Tibial nerve (tissue), 4 donors: ENCODE results near the gene PFKFB1. TPM values are rescaled to one million over a fixed set of nuclear protein-coding genes. Genes with fewer than 3 reads are reported as not detected.

Experiments
- DNase-seq, 2 donors: peaks; one replicate each; pipeline ENCODE4 v3.0.0-alpha.2; 2019; ENCODE audit warnings: low spot score in 2 of 2
- H3K27ac ChIP-seq, 4 donors: fragments of 200-600 bp; sonication (generic) in 3 of 4; one replicate each; pipeline ENCODE4 v1.5.1; 2017 to 2019; ENCODE audit warnings: mild to moderate bottlenecking in 1 of 4
- H3K27me3 ChIP-seq, 2 donors: fragments of 200-600 bp; sonication (generic) in 1 of 2; one replicate each; pipeline versions ENCODE4 v1.5.1 to v1.6.0; 2017 to 2019
- H3K36me3 ChIP-seq, 3 donors: fragments of 200-600 bp; sonication (generic); one replicate each; pipeline ENCODE4 v1.5.1; 2018 to 2019
- H3K4me1 ChIP-seq, 4 donors: fragments of 200-600 bp; sonication (generic) in 3 of 4; one replicate each; pipeline ENCODE4 v1.5.1; 2017 to 2019
- H3K4me3 ChIP-seq, 4 donors: fragments of 200-600 bp; sonication (generic) in 3 of 4; one replicate each; pipeline ENCODE4 v1.5.1; 2017 to 2019; ENCODE audit warnings: mild to moderate bottlenecking in 1 of 4, moderate library complexity in 1 of 4
- H3K9me3 ChIP-seq, 4 donors: fragments of 200-600 bp; sonication (generic) in 3 of 4; one replicate each; pipeline ENCODE4 v1.5.1; 2017 to 2019
- EP300 ChIP-seq, 2 donors: sonication (generic); formaldehyde crosslinking; IDR thresholded peaks; one replicate each; pipeline ENCODE4 v1.6.1; 2017; ENCODE audit warnings: antibody characterized with exemption in 2 of 2, mild to moderate bottlenecking in 1 of 2
- POLR2A ChIP-seq, 2 donors: fragments of 450-650 bp; IDR thresholded peaks; one replicate each; pipeline ENCODE4 v1.6.1; 2017; ENCODE audit warnings: antibody characterized with exemption in 2 of 2, mild to moderate bottlenecking in 2 of 2, moderate library complexity in 2 of 2
- whole genome bisulfite sequencing, 2 donors: methylation state at CpG; one replicate each; pipeline ENCODE4 v1.1.5; 2018; 5-methylcytosine and 5-hydroxymethylcytosine counted together
- total RNA-seq, 4 donors: library from RNA; depleted of rRNA; stranded (reverse); fragments of >200 nt; gene quantifications; one replicate each; pipeline ENCODE4 v1.1.0, GENCODE V29; 2016
- TF ChIP-seq, protein P1 (sequence below), 5 experiments: fragments of 200-600 bp in 3 of 5; fragments of 450-650 bp in 2 of 5; sonication (generic) in 3 of 5; IDR thresholded peaks; one replicate each; pipeline ENCODE4 v1.5.1; 2016 to 2019; ENCODE audit warnings: antibody characterized with exemption in 5 of 5, mild to moderate bottlenecking in 3 of 5, moderate library complexity in 2 of 5

PFKFB1 gene
- total RNA-seq, 4 donors from 2014 or later, result 1.8 to 9.2 (median 3.7) TPM

DNA sequence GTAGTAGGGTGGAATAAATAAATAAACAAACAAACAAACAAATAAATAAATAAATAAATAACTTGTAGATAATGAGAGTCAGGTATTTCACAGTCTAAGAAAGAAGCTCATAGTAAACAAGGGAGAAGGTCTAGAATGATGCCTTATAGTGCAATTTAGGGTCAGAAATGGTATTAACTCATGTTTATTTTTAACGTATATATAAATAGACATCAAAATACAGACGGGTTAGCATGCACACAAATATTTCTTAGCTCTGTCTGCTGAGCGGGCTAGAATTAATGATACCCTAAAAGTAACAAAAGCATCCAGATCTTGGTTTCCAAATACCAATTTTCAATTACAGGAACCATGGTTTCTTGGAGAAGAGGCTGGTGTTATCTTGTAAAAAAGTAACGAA lies 16.6 kb downstream of the PFKFB1 start:
- no peaks in the 10 kb centered on the region for H3K27me3 ChIP-seq
- TF ChIP-seq, protein P1, sequence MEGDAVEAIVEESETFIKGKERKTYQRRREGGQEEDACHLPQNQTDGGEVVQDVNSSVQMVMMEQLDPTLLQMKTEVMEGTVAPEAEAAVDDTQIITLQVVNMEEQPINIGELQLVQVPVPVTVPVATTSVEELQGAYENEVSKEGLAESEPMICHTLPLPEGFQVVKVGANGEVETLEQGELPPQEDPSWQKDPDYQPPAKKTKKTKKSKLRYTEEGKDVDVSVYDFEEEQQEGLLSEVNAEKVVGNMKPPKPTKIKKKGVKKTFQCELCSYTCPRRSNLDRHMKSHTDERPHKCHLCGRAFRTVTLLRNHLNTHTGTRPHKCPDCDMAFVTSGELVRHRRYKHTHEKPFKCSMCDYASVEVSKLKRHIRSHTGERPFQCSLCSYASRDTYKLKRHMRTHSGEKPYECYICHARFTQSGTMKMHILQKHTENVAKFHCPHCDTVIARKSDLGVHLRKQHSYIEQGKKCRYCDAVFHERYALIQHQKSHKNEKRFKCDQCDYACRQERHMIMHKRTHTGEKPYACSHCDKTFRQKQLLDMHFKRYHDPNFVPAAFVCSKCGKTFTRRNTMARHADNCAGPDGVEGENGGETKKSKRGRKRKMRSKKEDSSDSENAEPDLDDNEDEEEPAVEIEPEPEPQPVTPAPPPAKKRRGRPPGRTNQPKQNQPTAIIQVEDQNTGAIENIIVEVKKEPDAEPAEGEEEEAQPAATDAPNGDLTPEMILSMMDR (IDR thresholded peaks at IDR 0.05), result no peak
- TF ChIP-seq POLR2A (IDR thresholded peaks at IDR 0.05) (no peak), EP300 (IDR thresholded peaks at IDR 0.05) (no peak)
- H3K36me3 ChIP-seq, result no peaks in the 10 kb centered on the region
- H3K9me3 ChIP-seq, result no peaks in the 10 kb centered on the region
- WGBS, 2 donors, result 66 to 79% methylated on average over 4 of the region's 4 CpGs
- no peak overlapping the region for H3K27ac ChIP-seq
- H3K4me1 ChIP-seq, result no peaks in the 10 kb centered on the region
- H3K4me3 ChIP-seq, result no peak overlapping the region
- DNase-seq, result no peak

DNA sequence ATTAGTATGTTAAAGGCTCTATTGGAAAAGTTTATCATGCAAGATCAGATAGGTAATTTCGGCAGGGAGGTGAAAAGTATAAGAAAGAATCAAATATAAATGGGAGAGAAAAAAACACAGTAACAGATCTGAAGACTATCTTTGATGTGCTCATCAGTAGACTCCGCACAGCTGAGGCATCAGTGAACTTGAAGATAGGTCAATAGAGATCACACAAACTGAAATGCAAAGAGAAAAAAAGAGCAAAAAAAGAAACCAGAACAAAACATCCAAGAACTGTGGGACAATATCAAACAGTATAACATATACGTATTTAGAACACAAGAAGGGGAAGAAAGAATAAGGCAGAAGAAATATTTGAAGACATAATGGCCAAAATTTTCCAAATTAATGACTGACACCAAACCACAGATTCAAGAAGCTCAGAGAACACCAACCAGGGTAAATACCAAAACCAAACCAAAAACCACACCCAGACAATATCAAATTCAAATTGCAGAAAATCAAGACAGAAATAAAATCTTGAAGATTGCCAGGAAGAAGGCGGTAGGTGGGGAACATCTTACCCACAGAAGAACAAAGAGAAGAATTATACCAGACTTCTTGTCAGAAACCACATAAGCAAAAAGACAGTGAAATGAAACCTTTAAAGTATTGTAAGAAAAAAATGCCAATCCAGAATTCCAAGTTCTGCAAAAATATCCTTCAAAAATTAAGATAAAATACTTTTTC lies 29.1 kb downstream of the PFKFB1 start:
- no peak overlapping the region for H3K27ac ChIP-seq
- DNase-seq, result no peak
- 77 to 86% methylated on average over 4 of the region's 4 CpGs for WGBS, 2 donors
- peaks cover 0 to 4% of the 10 kb centered on the region in 2 donors for H3K27me3 ChIP-seq
- H3K4me3 ChIP-seq, result no peak overlapping the region
- no peaks in the 10 kb centered on the region for H3K36me3 ChIP-seq
- no peaks in the 10 kb centered on the region for H3K9me3 ChIP-seq
- TF ChIP-seq EP300 (IDR thresholded peaks at IDR 0.05) (no peak), POLR2A (IDR thresholded peaks at IDR 0.05) (no peak)
- TF ChIP-seq, protein P1 (IDR thresholded peaks at IDR 0.05), result no peak
- no peaks in the 10 kb centered on the region for H3K4me1 ChIP-seq

DNA sequence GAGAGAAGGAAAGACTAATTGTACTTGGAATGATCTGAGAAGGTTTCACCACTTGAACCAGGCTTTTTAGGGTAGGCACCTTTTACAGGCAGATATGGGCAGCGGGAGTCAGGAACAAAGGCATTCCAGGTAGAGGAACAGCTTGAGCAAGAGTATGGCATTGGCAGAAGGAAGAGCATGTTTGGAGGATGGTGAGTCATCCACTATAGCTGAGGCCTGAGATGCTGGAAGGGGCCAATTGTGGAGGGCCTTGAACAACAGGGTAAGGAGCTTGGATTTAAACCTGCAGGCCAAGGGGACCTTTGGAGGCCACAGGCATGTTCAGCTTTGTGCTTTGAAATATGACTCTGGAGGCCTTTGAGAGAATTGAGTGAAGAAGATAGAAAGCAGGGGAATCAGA lies 32.2 kb downstream of the PFKFB1 start:
- peaks cover 0 to 8% of the 10 kb centered on the region in 2 donors for H3K27me3 ChIP-seq
- H3K4me3 ChIP-seq, result no peak overlapping the region
- no peak overlapping the region for H3K27ac ChIP-seq
- no peak for DNase-seq
- H3K4me1 ChIP-seq, result no peaks in the 10 kb centered on the region
- TF ChIP-seq, protein P1 (IDR thresholded peaks at IDR 0.05), result no peak
- no peak for TF ChIP-seq EP300 (IDR thresholded peaks at IDR 0.05)
- no peak for TF ChIP-seq POLR2A (IDR thresholded peaks at IDR 0.05)
- 79 to 92% methylated on average over 1 of the region's 1 CpG for WGBS, 2 donors
- no peaks in the 10 kb centered on the region for H3K9me3 ChIP-seq
- no peaks in the 10 kb centered on the region for H3K36me3 ChIP-seq

DNA sequence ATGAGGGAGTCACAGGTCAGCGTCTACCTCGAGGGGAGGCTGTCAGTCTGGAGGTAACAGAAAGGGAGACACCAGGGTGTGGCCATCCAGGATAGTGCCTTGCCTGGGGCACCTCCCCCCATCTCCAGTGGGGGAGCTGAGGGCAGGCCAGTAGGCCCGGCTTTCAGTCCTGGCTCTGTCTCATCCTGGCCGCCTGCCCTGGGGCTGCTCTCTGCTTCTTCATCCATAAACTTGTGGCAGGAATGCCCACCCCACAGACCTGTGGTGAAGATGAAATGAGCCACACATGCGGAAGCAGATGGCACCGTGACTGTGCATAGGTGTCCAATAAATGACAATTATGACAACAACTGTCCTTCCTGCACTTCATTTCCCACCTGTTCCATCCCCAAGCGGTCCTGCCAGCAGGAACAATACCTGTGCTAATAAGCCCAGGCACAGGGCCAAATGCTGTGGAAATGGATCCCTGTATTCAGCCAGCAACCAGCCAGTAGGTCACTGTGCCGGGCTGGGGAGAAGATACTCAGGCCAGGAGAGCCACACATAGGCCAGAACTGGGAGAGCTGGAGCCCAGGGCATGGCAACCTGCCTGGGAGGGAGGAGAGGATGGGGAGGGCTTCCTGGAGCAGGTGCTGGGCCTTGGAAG lies 43.1 kb downstream of the PFKFB1 start:
- Histone ChIP-seq H3K4me3 (no peak overlapping the region), H3K4me1 (no peaks in the 10 kb centered on the region), H3K9me3 (no peaks in the 10 kb centered on the region), H3K27ac (no peak overlapping the region), H3K27me3 (no peaks in the 10 kb centered on the region), H3K36me3 (no peaks in the 10 kb centered on the region)
- no peak for DNase-seq
- TF ChIP-seq POLR2A (IDR thresholded peaks at IDR 0.05), result no peak
- 77 to 86% methylated on average over 3 to 8 of the region's 8 CpGs for WGBS, 2 donors

DNA sequence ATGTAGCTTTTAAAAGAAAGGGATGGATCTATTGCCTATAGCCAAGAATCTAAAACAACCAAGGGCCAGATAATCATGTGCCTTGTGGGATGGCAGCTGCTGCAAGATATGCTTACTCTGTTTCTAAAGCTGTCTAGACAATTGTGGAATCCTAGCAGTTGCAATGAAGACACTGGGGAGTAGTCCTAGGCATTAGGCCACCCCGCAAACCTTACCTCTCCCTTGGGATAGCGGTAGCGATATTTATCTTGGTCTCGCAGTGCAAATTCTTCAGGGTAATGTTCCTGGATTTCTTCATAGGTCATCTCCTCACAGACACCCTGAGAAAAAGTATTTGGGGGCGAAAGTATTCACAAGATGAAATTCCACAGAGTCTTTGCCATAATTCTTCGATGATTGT lies 48.8 kb downstream of the PFKFB1 start:
- TF ChIP-seq, protein P1 (IDR thresholded peaks at IDR 0.05), result no peak
- TF ChIP-seq POLR2A (IDR thresholded peaks at IDR 0.05) (no peak), EP300 (IDR thresholded peaks at IDR 0.05) (no peak)
- no peaks in the 10 kb centered on the region for H3K9me3 ChIP-seq
- no peak overlapping the region for H3K4me3 ChIP-seq
- H3K27ac ChIP-seq, result no peak overlapping the region
- H3K27me3 ChIP-seq, result no peaks in the 10 kb centered on the region
- DNase-seq, result no peak
- no peaks in the 10 kb centered on the region for H3K36me3 ChIP-seq
- 66 to 76% methylated on average over 6 of the region's 6 CpGs for WGBS, 2 donors
- no peaks in the 10 kb centered on the region for H3K4me1 ChIP-seq
